H1 (cell line): ENCODE results near the gene ZNF45. TPM values are rescaled to one million over a fixed set of nuclear protein-coding genes. Genes with fewer than 3 reads are reported as not detected.

ENCODE experiments used
- CHD1 ChIP-seq: IDR thresholded peaks from 2 replicates; pipeline ENCODE4 v1.6.1; 2012; ENCODE audit warnings: low read depth, low read length, improper control_type of control experiment
- CHD7 ChIP-seq: fragments of 300-600 bp; sonication (generic); IDR thresholded peaks from 2 replicates; pipeline ENCODE4 v1.7.1; 2012; ENCODE audit warnings: low read length, moderate library complexity, mild to moderate bottlenecking, inconsistent platforms; ENCODE audit not compliant: insufficient replicate concordance
- CREB1 ChIP-seq: IDR thresholded peaks from 2 replicates; pipeline ENCODE4 v1.6.1; 2012; ENCODE audit warnings: inconsistent platforms
- FOSL1 ChIP-seq: IDR thresholded peaks from 2 replicates; pipeline ENCODE4 v1.6.1; 2011; ENCODE audit warnings: mild to moderate bottlenecking, low read depth, low read length, moderate library complexity; ENCODE audit not compliant: insufficient read depth
- JUND ChIP-seq: IDR thresholded peaks from 2 replicates; pipeline ENCODE4 v1.6.1; 2011; ENCODE audit warnings: mild to moderate bottlenecking, improper control_type of control experiment, low read length
- POLR2A ChIP-seq, 2 experiments: IDR thresholded peaks; 1 replicate in 1 of 2; 2 replicates in 1 of 2; pipeline ENCODE4 v1.6.1; 2011; ENCODE audit warnings: low read depth in 2 of 2, low read length in 2 of 2, mild to moderate bottlenecking in 2 of 2; ENCODE audit errors: control extremely low read depth in 1 of 2
- RAD21 ChIP-seq, 2 experiments: IDR thresholded peaks in 1 of 2; conservative IDR thresholded peaks in 1 of 2; 2 replicates each; pipeline ENCODE4 v1.6.1; 2011; ENCODE audit warnings: low read depth in 2 of 2, low read length in 2 of 2, improper control_type of control experiment in 1 of 2, inconsistent platforms in 1 of 2, mild to moderate bottlenecking in 1 of 2, moderate library complexity in 1 of 2
- SAP30 ChIP-seq: fragments of 300-600 bp; sonication (generic); IDR thresholded peaks from 2 replicates; pipeline ENCODE4 v1.7.1; 2012; ENCODE audit warnings: low read length, moderate library complexity, mild to moderate bottlenecking, inconsistent platforms; ENCODE audit not compliant: insufficient read depth, insufficient replicate concordance
- SIRT6 ChIP-seq: IDR thresholded peaks from one replicate; pipeline ENCODE4 v1.7.1; 2012; ENCODE audit warnings: low read length, inconsistent platforms
- SIX5 ChIP-seq: IDR thresholded peaks from 2 replicates; pipeline ENCODE4 v1.6.1; 2011; ENCODE audit warnings: mild to moderate bottlenecking, low read depth, low read length
- polyA plus RNA-seq, 7 experiments: library from polyadenylated mRNA; depleted of rRNA in 3 of 7; stranded (reverse) in 5 of 7; unstranded in 2 of 7; fragments of >200 nt in 5 of 7; fragments of 200-250 nt in 2 of 7; gene quantifications; 1 replicate in 5 of 7; 2 replicates in 1 of 7; 4 replicates in 1 of 7; pipeline versions ENCODE4 v1.2.1 to v1.2.3, GENCODE V29; 2011 to 2013; ENCODE audit warnings: missing spikeins in 2 of 7, mixed read lengths in 2 of 7
- total RNA-seq: library from RNA; stranded (reverse); fragmentation: NEBNext Ultra II Directional; extraction: Animal tissue kit (Norgen Biotek cat#: 25700); gene quantifications from 2 replicates; pipeline ENCODE4 v1.2.1, GENCODE V29; 2021

ZNF45 gene
- total and polyA plus RNA-seq, 2 of the 8 experiments (the other 6 are each of a cell fraction or from before 2014, with no cell fraction given) = 4.6 to 16.2 TPM

GRCh38 chr19:43950834-43951645 is 16.0 kb upstream of the ZNF45 start, which contains the start of gene ZNF221 (continued):
- TF ChIP-seq POLR2A (IDR thresholded peaks at IDR 0.05; ENCODE audit: control extremely low read depth in 1 of 2, low read depth in 2 of 2, low read length in 2 of 2) = no peak
- TF ChIP-seq SIX5 = peak; percentile 87
- no peak for TF ChIP-seq JUND
- TF ChIP-seq FOSL1 = no peak
- peak; percentile 42 for TF ChIP-seq CREB1
- peak; percentile 57 to 68 for TF ChIP-seq RAD21 (IDR thresholded peaks at IDR 0.05 in 1 of 2, conservative IDR thresholded peaks at IDR 0.05 in 1 of 2; ENCODE audit: low read depth in 2 of 2, low read length in 2 of 2)
- TF ChIP-seq CHD1 = no peak
- no peak for TF ChIP-seq SIRT6
- no peak for TF ChIP-seq SAP30
- no peak for TF ChIP-seq CHD7
